Measurements from ENCODE around the gene CPA4.

Gene CPA4

DNA sequence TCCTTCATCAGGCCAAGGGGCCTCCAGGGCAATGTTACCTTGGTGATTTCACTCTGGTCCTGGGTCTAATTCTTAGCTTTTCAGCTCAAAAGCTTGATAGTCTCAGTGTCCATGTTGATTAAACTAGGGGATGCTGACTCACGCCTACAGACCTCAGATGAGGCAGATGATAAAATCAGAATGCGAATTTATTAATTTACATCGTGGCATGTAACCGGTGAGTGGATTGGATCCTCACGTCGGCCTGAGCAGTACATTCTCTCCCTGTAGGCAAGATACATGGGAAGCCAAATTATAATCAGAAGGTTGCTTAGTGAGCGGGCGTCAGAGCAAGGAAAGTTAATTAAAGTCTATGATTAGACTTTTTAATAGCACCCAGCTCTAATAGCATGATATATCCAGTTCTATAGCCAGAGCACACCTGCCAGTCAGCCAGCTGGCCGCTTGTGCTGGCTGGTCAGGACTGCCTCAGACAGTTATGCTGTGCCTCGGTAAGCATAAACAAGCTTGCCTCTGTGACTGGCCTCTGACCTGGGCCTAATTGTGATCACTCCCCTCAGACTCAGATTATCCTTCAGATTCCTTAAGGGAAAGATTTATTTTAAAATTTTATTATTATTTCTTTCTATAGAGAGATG is 31.5 kb downstream of the CPA4 start:
- Histone ChIP-seq H3K27ac (ENCODE audit: low read depth, low read length) (no peak overlapping the region), H3K4me3 (ENCODE audit: low read depth, low read length) (no peak overlapping the region), H3K9me3 (ENCODE audit: control insufficient read depth, insufficient read depth, low read length) (no peaks in the 10 kb centered on the region), H3K9ac (ENCODE audit: low read depth, low read length) (no peak overlapping the region), H3K4me1 (ENCODE audit: control insufficient read depth, insufficient read depth, low read length) (no peaks in the 10 kb centered on the region), H3K36me3 (ENCODE audit: control insufficient read depth, insufficient read depth, low read length) (no peaks in the 10 kb centered on the region), H3K27me3 (ENCODE audit: control insufficient read depth, insufficient read depth, low read length) (no peaks in the 10 kb centered on the region)

DNA sequence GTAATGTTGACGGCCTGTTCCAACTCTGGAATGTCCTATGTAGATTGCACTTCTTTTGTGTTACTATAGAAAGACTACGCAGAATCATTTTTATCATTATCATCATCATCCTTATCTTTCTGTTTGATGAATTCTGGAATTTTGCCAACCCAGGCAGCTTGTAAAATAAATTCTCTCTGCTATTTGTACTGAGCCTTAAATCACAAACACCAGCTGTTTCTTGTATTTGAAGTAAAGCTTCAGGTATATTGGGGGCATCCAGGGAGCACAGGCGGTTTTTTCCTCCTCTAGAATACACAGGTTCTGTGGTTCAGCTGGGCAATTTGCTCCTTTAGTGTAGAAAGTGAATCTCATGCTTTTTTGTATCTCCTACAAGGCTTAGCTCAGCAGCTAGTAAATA is 36.7 kb downstream of the CPA4 start:
- no peak overlapping the region for H3K4me3 ChIP-seq (ENCODE audit: low read depth, low read length)
- no peaks in the 10 kb centered on the region for H3K36me3 ChIP-seq (ENCODE audit: control insufficient read depth, insufficient read depth, low read length)
- no peak overlapping the region for H3K9ac ChIP-seq (ENCODE audit: low read depth, low read length)
- H3K27me3 ChIP-seq (ENCODE audit: control insufficient read depth, insufficient read depth, low read length): no peaks in the 10 kb centered on the region
- no peak overlapping the region for H3K27ac ChIP-seq (ENCODE audit: low read depth, low read length)
- no peaks in the 10 kb centered on the region for H3K4me1 ChIP-seq (ENCODE audit: control insufficient read depth, insufficient read depth, low read length)
- no peaks in the 10 kb centered on the region for H3K9me3 ChIP-seq (ENCODE audit: control insufficient read depth, insufficient read depth, low read length)

DNA sequence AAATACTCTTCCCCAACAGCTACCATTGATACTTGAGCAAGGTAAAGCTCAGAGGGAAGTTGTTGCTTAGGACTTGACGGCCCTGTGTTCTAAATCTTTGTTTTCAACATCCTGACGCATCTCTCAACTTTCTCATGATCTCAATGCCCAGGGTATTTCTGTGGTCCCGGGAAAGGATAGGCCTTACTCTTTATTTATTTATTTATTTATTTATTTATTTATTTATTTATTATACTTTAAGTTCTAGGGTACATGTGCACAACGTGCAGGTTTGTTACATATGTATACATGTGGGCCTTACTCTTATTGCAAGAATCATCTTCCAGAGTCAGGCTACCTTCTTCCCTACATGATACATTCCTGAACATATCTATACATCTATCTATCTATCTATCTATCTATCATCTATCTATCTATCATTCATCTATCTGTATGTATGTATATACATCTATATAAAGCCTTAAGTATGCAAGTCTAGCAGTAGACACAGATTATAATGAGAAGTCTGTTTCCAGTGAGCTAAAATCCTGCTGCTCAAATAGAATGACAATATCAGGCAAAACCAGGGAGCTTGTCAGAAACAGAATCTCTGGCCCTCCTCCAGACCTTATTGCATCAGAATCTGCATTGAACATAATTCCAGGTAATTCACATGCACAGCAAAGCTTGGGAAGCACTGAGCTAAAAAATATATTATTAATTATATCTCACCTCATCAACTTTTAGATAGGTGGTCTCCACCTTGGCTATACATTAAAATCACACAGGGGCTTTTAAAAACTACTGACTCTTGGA is 39.5 kb downstream of the CPA4 start:
- no peaks in the 10 kb centered on the region for H3K27me3 ChIP-seq (ENCODE audit: control insufficient read depth, insufficient read depth, low read length)
- H3K4me1 ChIP-seq (ENCODE audit: control insufficient read depth, insufficient read depth, low read length): no peaks in the 10 kb centered on the region
- no peaks in the 10 kb centered on the region for H3K36me3 ChIP-seq (ENCODE audit: control insufficient read depth, insufficient read depth, low read length)
- H3K4me3 ChIP-seq (ENCODE audit: low read depth, low read length): no peak overlapping the region
- no peak overlapping the region for H3K9ac ChIP-seq (ENCODE audit: low read depth, low read length)
- H3K9me3 ChIP-seq (ENCODE audit: control insufficient read depth, insufficient read depth, low read length): no peaks in the 10 kb centered on the region
- H3K27ac ChIP-seq (ENCODE audit: low read depth, low read length): no peak overlapping the region

DNA sequence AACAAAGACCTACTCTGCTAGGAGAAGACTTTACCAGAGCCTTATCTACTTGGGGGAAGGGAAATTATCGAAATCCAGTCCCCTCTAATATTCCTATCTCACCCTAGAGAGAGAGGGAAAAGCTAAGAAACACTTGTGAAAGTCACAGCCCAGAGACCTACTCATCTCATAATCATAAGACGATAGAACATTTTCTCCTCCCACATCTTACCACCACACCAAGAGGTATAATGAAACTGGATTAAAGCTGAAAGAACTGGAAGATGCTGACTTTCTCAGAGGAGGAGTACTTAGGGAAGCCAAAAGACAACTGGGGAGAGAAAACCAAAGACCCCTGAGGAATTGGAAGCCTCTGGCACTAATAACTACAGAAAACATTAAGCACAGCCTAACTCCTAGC is 40.9 kb downstream of the CPA4 start:
- Histone ChIP-seq H3K9ac (ENCODE audit: low read depth, low read length) (no peak overlapping the region), H3K27ac (ENCODE audit: low read depth, low read length) (no peak overlapping the region), H3K27me3 (ENCODE audit: control insufficient read depth, insufficient read depth, low read length) (no peaks in the 10 kb centered on the region), H3K36me3 (ENCODE audit: control insufficient read depth, insufficient read depth, low read length) (no peaks in the 10 kb centered on the region), H3K4me3 (ENCODE audit: low read depth, low read length) (no peak overlapping the region), H3K9me3 (ENCODE audit: control insufficient read depth, insufficient read depth, low read length) (no peaks in the 10 kb centered on the region), H3K4me1 (ENCODE audit: control insufficient read depth, insufficient read depth, low read length) (peaks cover 13% of the 10 kb centered on the region)

DNA sequence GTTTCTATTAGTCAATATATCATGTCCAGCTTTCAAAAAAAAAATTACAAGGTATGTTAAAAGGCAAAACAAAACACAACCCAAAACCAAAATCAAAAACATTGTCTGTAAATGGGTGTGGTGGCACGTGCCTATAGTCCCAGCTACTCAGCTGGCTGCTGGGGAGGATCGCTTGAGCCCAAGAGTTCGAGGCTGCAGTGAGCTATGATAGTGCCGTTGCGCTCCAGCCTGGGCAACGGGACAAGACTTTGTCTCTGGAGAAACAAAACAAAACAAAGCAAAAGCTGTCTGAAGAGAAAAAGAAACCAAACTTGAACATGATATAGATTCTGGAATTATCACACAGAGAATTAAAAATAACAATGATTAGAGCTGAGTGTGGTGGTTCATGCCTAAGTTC is 41.3 kb downstream of the CPA4 start:
- H3K4me3 ChIP-seq (ENCODE audit: low read depth, low read length): no peak overlapping the region
- no peaks in the 10 kb centered on the region for H3K9me3 ChIP-seq (ENCODE audit: control insufficient read depth, insufficient read depth, low read length)
- H3K9ac ChIP-seq (ENCODE audit: low read depth, low read length): no peak overlapping the region
- no peak overlapping the region for H3K27ac ChIP-seq (ENCODE audit: low read depth, low read length)
- no peaks in the 10 kb centered on the region for H3K36me3 ChIP-seq (ENCODE audit: control insufficient read depth, insufficient read depth, low read length)
- no peaks in the 10 kb centered on the region for H3K27me3 ChIP-seq (ENCODE audit: control insufficient read depth, insufficient read depth, low read length)
- H3K4me1 ChIP-seq (ENCODE audit: control insufficient read depth, insufficient read depth, low read length): peaks cover 16% of the 10 kb centered on the region

DNA sequence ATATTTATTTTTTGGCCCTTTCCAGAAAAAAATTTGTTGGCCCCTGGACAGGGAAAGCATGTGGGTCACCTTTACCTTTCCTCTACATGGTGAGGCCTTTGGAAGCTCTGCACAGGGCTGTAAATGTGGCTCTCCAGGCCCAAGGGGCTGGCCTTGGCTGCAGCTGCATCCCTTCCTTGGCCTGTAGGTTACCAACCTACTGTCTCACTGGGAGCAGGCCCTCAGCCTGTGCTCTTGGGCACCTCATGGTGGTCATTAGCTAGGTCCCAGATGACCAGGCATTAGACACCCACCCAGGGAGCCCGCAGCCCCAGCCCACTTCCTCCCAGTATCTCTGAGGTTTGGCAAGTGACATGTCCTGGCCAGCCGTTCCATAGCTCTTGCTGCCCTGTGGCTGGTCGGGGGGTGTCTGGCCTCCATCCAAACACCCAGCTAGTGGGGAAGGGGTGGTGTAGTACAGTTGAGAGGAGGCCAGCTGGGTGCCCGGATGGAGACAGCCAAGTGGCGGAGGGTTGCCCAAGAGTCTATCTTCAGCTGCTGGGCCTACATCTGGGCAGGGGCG is 44.5 kb downstream of the CPA4 start:
- H3K4me1 ChIP-seq (ENCODE audit: control insufficient read depth, insufficient read depth, low read length): peaks cover 16% of the 10 kb centered on the region
- no peak overlapping the region for H3K27ac ChIP-seq (ENCODE audit: low read depth, low read length)

DNA sequence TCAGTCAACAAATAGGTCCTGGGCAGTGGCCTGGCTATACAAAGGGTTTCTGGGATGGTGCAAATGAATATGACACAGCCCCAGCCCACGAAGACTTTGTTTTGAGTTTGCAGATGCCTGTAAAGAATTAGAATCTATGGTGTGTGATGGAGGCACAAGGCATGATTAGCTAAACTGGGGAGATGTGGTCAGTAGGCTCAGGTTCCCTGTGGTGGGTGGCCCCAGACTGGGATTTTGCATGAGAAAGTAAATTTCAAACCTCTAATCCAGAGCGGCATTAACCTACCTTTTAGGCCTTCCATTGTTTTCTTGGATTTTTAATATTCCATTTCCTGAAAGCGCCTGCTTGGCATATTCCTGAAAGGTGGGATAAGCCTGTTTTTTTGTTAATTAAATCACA is 45.3 kb downstream of the CPA4 start:
- H3K9me3 ChIP-seq (ENCODE audit: control insufficient read depth, insufficient read depth, low read length): no peaks in the 10 kb centered on the region

More for the DNA sequence above, 44.5 kb downstream of the CPA4 start:
- no peak overlapping the region for H3K4me3 ChIP-seq (ENCODE audit: low read depth, low read length)
- no peaks in the 10 kb centered on the region for H3K36me3 ChIP-seq (ENCODE audit: control insufficient read depth, insufficient read depth, low read length)
- H3K27me3 ChIP-seq (ENCODE audit: control insufficient read depth, insufficient read depth, low read length): no peaks in the 10 kb centered on the region
- no peaks in the 10 kb centered on the region for H3K9me3 ChIP-seq (ENCODE audit: control insufficient read depth, insufficient read depth, low read length)
- no peak overlapping the region for H3K9ac ChIP-seq (ENCODE audit: low read depth, low read length)

DNA sequence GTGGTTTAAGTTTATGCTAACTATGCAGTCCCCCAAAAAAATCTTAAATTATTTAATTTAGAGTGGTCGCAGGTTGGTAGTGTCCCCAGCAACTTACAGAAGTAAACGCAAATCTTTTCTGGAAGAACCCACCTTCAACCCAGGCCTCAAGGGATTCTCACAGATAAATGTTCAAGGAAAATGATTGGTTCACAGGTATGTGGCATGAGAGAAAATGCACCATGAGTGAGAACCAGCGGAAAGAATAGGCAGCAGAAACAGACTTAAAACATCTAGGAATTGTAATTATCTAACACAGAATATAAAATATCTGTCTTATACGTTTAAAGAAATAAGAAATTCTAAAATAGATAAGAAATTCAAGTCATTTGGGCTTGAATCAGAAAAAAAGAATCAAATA is 48.9 kb downstream of the CPA4 start:
- no peaks in the 10 kb centered on the region for H3K9me3 ChIP-seq (ENCODE audit: control insufficient read depth, insufficient read depth, low read length)
- no peaks in the 10 kb centered on the region for H3K27me3 ChIP-seq (ENCODE audit: control insufficient read depth, insufficient read depth, low read length)
- H3K27ac ChIP-seq (ENCODE audit: low read depth, low read length): no peak overlapping the region
- H3K4me3 ChIP-seq (ENCODE audit: low read depth, low read length): no peak overlapping the region
- H3K4me1 ChIP-seq (ENCODE audit: control insufficient read depth, insufficient read depth, low read length): peaks cover 35% of the 10 kb centered on the region
- H3K9ac ChIP-seq (ENCODE audit: low read depth, low read length): no peak overlapping the region
- H3K36me3 ChIP-seq (ENCODE audit: control insufficient read depth, insufficient read depth, low read length): no peaks in the 10 kb centered on the region

More for the DNA sequence above, 45.3 kb downstream of the CPA4 start:
- Histone ChIP-seq H3K36me3 (ENCODE audit: control insufficient read depth, insufficient read depth, low read length) (no peaks in the 10 kb centered on the region), H3K4me1 (ENCODE audit: control insufficient read depth, insufficient read depth, low read length) (peaks cover 16% of the 10 kb centered on the region), H3K27ac (ENCODE audit: low read depth, low read length) (peak overlapping the region; percentile 64), H3K9ac (ENCODE audit: low read depth, low read length) (no peak overlapping the region), H3K4me3 (ENCODE audit: low read depth, low read length) (no peak overlapping the region), H3K27me3 (ENCODE audit: control insufficient read depth, insufficient read depth, low read length) (no peaks in the 10 kb centered on the region)

DNA sequence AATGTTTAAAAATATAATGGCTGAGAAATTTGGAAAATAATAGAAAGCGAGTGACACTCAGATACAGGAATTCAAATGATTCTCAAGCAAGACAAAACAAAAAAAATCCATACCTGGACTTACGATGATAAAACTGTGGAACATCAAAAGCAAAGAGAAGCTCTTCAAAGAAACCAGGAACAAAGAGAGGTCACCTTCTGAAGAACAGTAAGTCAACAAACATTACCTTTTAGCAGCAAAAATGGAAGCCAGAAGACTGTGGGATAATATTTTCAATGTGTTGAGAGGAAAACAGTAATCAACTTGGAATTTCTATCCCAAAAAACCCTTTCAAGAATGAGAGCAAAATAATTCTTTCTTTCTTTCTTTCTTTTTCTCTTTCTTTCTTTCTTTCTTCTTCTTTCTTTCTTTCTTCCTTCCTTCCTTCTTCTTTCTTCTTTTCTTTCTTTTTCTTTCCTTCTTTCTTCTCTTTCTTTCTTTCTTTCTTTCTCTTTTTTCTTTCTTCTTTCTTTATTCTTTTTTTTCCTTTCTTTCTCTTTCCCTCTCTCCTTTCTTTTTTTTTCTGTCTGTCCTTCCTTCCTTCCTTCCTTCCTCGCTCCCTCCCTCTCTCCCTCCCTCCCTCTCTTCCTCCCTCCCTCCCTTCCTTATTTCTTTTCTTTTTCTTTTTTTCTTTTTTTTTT is 49.9 kb downstream of the CPA4 start:
- Histone ChIP-seq H3K27me3 (ENCODE audit: control insufficient read depth, insufficient read depth, low read length) (no peaks in the 10 kb centered on the region), H3K9ac (ENCODE audit: low read depth, low read length) (no peak overlapping the region), H3K4me3 (ENCODE audit: low read depth, low read length) (no peak overlapping the region), H3K4me1 (ENCODE audit: control insufficient read depth, insufficient read depth, low read length) (peaks cover 32% of the 10 kb centered on the region), H3K36me3 (ENCODE audit: control insufficient read depth, insufficient read depth, low read length) (no peaks in the 10 kb centered on the region), H3K9me3 (ENCODE audit: control insufficient read depth, insufficient read depth, low read length) (no peaks in the 10 kb centered on the region), H3K27ac (ENCODE audit: low read depth, low read length) (no peak overlapping the region)

DNA sequence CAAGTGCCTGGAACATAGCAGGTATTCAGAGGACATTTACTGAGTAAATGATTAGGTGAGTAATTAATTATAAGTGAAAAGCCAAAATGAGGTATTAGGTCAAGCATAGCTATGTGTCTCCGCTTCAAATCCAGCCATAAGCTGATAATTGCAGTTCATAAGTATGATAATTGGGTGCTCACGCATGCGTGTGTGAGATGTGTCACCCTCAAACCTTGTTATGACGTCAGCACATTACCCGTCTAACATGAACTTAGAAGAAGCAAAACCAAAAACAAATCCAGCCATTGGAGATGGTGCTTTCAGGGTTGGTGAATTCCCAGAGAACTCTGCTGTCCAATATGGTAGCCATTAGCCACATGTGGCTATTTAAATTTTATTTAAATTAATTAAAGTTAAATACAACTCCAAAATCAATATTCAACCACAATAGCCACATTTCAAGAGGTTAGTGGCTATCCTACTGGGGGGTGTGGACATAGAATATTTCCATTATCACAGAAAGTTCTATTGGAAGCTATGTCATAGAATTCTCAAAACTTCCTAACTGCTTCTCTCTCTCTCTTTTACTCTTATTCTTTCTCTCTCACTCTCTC is 51.4 kb downstream of the CPA4 start, which contains the start of gene CPA5:
TSS of gene CPA5 (plus strand) at position 546 of the 596 bp plus-strand sequence. CDS start 1,670 bp downstream, outside the sequence.
- Histone ChIP-seq H3K9me3 (ENCODE audit: control insufficient read depth, insufficient read depth, low read length) (no peaks in the 10 kb centered on the region), H3K9ac (ENCODE audit: low read depth, low read length) (no peak within 1 kb of the TSS), H3K4me1 (ENCODE audit: control insufficient read depth, insufficient read depth, low read length) (peaks cover 19% of the 10 kb centered on the region), H3K27me3 (ENCODE audit: control insufficient read depth, insufficient read depth, low read length) (no peaks in the 10 kb centered on the region), H3K36me3 (ENCODE audit: control insufficient read depth, insufficient read depth, low read length) (no peaks in the 10 kb centered on the region), H3K27ac (ENCODE audit: low read depth, low read length) (no peak within 1 kb of the TSS), H3K4me3 (ENCODE audit: low read depth, low read length) (no peak within 1 kb of the TSS)
